Measurements from ENCODE around the gene UBTF. TPM values are rescaled to one million over a fixed set of nuclear protein-coding genes. Genes with fewer than 3 reads are reported as not detected.
"Not testable (repeated sequence)": the region's sequence is repeated elsewhere in the genome, so short reads cannot be mapped to it uniquely, and the experiment has no call there.

UBTF gene
- total RNA-seq, 1 experiment from 2014 or later, result 75.9 TPM

DNA sequence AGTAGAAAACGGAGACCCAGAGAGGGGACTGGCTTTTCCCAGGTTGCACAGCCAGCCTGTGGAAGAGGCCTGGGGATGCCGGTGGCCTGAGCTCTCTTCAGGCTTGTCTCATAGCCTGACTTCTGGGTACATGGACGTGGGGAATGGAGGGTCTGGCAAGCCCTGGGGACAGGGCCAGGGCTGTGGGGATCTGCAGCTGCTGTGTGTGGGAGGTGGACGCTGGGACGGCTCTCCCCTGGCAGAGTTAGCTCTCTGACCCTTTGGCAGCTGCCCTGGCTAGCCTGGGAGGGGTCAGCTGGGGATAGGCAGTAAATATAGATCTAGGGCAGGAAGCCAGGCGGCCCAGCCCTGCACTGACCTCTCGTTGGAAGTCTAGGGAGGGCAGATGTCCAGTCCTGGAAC, 28.0 kb upstream of the UBTF start (continued):
- TF ChIP-seq, protein P1, sequence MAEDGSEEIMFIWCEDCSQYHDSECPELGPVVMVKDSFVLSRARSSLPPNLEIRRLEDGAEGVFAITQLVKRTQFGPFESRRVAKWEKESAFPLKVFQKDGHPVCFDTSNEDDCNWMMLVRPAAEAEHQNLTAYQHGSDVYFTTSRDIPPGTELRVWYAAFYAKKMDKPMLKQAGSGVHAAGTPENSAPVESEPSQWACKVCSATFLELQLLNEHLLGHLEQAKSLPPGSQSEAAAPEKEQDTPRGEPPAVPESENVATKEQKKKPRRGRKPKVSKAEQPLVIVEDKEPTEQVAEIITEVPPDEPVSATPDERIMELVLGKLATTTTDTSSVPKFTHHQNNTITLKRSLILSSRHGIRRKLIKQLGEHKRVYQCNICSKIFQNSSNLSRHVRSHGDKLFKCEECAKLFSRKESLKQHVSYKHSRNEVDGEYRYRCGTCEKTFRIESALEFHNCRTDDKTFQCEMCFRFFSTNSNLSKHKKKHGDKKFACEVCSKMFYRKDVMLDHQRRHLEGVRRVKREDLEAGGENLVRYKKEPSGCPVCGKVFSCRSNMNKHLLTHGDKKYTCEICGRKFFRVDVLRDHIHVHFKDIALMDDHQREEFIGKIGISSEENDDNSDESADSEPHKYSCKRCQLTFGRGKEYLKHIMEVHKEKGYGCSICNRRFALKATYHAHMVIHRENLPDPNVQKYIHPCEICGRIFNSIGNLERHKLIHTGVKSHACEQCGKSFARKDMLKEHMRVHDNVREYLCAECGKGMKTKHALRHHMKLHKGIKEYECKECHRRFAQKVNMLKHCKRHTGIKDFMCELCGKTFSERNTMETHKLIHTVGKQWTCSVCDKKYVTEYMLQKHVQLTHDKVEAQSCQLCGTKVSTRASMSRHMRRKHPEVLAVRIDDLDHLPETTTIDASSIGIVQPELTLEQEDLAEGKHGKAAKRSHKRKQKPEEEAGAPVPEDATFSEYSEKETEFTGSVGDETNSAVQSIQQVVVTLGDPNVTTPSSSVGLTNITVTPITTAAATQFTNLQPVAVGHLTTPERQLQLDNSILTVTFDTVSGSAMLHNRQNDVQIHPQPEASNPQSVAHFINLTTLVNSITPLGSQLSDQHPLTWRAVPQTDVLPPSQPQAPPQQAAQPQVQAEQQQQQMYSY (CRISPR knock-in tag; IDR thresholded peaks at IDR 0.05), result no peak

- DNase-seq (ENCODE audit: low spot score) (no peak), ATAC-seq (no peak)
- no peaks in the 10 kb centered on the region for H3K9me3 Mint-ChIP-seq
- ChIA-PET CTCF (interaction anchor here (0.7 to 2.0 kb wide), 2 partner anchors 67 to 403 kb away, joined by 4 read pairs; partner anchors contain the start of gene RUNDC3A), POLR2A (interaction anchor here (0.7 kb wide), 1 partner anchor 37 kb away, joined by 13 read pairs; no protein-coding TSS in a partner anchor)
- peaks cover 5% of the 10 kb centered on the region; the same call in 1 of the 2 replicates for H3K27me3 Mint-ChIP-seq (ENCODE audit: low read depth)
- no peak overlapping the region for H3K27ac Mint-ChIP-seq
- H3K4me1 Mint-ChIP-seq, result peaks cover 4% of the 10 kb centered on the region
- peaks cover 5% of the 10 kb centered on the region; the same call in 1 of the 2 replicates for H3K36me3 Mint-ChIP-seq
- TF ChIP-seq ESRRA (CRISPR knock-in tag; IDR thresholded peaks at IDR 0.05; ENCODE audit: borderline replicate concordance) (no peak), SP1 (CRISPR knock-in tag; conservative IDR thresholded peaks at IDR 0.05) (no peak), RELA (CRISPR knock-in tag; IDR thresholded peaks at IDR 0.05; ENCODE audit: borderline replicate concordance) (no peak), MAX (CRISPR knock-in tag; IDR thresholded peaks at IDR 0.05) (no peak), ZNF263 (CRISPR knock-in tag; IDR thresholded peaks at IDR 0.05; ENCODE audit: low read depth) (no peak), NR3C1 (CRISPR knock-in tag; conservative IDR thresholded peaks at IDR 0.05; ENCODE audit: low read depth) (no peak), ZBTB43 (CRISPR knock-in tag; IDR thresholded peaks at IDR 0.05) (no peak), ZNF416 (CRISPR knock-in tag; IDR thresholded peaks at IDR 0.05) (no peak), ZNF219 (CRISPR knock-in tag; IDR thresholded peaks at IDR 0.05; ENCODE audit: borderline replicate concordance) (no peak), FOXJ3 (CRISPR knock-in tag; IDR thresholded peaks at IDR 0.05; ENCODE audit: borderline replicate concordance) (no peak), E2F4 (CRISPR knock-in tag; IDR thresholded peaks at IDR 0.05; ENCODE audit: borderline replicate concordance, low read depth) (no peak), RORB (CRISPR knock-in tag; IDR thresholded peaks at IDR 0.05) (no peak), OVOL2 (CRISPR knock-in tag; IDR thresholded peaks at IDR 0.05; ENCODE audit: borderline replicate concordance) (no peak), ZNF396 (CRISPR knock-in tag; IDR thresholded peaks at IDR 0.05; ENCODE audit: borderline replicate concordance) (no peak)
- no peak overlapping the region for H3K4me3 Mint-ChIP-seq
Observed at GRCh38 chr17:44241106-44241624, 21.7 kb upstream of the UBTF start.

GRCh38 chr17:44237886-44238285, 18.4 kb upstream of the UBTF start:
- CTCF ChIA-PET; ATAC-seq; H3K4me3 Mint-ChIP-seq; DNase-seq (ENCODE audit: low spot score); H3K27me3 Mint-ChIP-seq (ENCODE audit: low read depth); H3K9me3 Mint-ChIP-seq; H3K4me1 Mint-ChIP-seq; H3K36me3 Mint-ChIP-seq; H3K27ac Mint-ChIP-seq; POLR2A ChIA-PET: not testable (repeated sequence)
